GM19035 (cell line): Measurements from ENCODE around the gene CZIB.
"Not testable (repeated sequence)": the region's sequence is repeated elsewhere in the genome, so short reads cannot be mapped to it uniquely, and the experiment has no call there.

Experiments
- ATAC-seq: cut with Tn5 transposase; IDR thresholded peaks from one replicate; pipeline ENCODE4 v1.9.1; 2021; ENCODE audit not compliant: unreplicated experiment

Gene CZIB

DNA sequence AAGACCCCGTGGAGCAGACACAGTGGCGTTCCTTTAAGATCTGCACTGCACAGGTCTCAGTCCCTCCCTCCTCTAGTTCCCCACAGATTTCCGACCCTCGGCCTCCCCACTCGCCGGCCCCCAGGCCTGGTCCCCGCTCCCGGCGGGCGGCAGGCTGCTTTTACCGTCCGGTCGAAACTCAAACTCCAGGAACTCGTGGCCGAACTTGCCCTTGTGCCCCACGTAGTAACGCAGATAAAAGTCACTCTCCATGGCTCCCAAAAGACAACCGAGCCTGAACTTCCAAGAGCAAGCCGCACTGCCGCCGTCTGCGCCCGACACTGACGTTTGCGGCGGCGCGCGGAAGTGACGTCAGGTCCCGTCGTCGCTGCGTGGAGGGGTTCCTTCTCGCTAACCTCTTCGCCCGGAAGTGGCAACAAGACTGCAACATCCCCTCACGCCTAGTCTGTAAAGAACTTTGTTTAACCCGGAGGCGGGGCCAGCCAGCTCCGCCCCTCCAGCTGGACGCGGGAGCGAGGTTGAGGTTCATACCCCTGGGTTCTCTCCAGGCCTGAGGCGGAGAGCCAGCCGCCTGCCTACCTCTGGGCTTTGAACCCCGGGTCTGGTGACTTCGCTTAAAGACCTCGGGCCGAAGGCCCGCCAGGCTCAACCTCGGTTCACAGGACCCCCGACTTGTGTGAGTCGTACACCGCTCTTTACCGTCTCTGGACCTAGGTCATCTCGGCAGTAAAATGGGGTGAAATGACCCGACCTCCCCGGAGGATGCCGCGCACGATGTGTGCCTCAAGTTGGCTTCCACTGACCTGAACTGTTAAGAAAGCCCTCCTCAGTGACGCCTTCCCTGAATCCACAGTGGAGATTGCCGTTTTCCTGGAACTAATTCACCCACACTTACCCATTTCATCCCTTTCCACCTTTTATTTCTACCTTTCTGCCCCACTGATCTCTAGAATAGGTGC is 18.0 kb upstream of the CZIB start, which contains the start of gene MAGOH:
MAGOH (minus strand) TSS at position 322 of the 959 bp plus-strand sequence; CDS start at position 252, 70 bp downstream.
- ATAC-seq = peak; percentile 95

DNA sequence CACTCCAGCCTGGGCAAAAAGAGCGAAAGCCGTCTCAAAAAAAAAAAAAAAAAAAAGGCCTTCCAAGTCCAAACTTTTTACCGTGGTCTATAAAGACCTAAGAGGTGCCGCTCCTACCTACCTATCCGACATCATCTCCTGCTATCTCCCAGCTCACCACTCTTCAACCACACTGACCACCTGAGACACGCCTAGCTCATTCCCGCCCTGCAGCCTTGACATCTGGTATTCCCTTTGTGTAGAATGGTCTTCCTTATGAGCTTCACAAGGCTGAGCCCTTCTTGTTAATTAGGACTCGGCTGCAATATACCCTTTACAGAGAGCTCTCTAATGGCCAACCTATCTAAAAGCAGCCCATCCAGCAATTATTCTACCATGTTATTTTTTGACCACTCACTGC is 17.2 kb upstream of the CZIB start:
- no peak for ATAC-seq

DNA sequence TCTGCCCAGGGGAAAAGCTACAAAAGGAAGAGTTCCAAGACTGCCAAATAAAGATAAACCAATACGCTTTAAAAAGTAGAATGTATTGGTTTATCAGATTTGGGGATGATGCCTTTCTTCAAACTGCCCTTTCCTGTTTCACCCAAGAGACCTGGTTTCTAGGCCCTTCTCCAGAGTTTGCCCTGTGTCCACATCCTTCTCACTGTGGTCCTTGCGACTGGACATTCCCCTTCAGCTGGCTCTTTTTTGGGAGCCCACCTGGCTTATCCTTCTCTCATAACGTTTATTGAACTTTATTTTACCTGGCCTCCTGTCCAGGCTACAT is 490 bp upstream of the CZIB start:
- no peak for ATAC-seq

DNA sequence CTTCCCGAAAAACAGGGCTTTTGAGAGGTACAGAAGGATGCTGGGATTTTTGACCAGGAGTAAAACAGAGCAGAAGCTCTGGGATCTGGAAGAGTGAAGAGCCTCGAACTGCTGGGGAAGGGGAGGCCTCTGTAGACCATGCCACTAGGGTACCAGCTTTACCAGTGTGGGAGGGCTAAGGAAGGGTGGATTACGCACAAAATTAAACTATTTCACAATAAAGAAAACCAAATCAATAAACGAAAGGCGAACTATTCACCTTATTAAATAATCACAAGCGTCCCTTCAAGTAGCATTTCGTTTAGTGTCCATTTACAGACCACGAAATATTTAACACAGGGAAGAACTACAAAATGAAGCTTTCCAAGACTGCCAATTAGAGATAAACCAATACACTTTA is 723 bp downstream of the CZIB start:
- no peak for ATAC-seq

DNA sequence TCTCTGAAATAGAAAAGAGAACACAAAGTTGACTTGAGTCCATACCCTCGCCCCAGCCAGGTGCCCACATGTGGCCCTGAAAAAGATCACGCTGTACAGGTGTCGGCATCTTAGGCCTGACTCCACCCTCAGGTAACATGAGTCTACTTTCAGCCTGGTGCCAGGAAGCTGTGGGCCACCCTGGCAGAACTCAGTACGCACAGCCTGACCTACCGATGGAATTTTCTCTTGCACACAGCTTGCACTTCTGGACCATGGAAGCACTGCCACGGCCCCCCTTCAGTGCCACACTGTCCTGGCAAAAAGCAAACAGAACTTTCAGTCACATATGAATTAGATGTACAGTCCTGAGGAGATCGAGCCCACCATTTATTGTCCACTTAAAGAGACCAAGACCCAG is 2.2 kb downstream of the CZIB start:
- no peak for ATAC-seq

DNA sequence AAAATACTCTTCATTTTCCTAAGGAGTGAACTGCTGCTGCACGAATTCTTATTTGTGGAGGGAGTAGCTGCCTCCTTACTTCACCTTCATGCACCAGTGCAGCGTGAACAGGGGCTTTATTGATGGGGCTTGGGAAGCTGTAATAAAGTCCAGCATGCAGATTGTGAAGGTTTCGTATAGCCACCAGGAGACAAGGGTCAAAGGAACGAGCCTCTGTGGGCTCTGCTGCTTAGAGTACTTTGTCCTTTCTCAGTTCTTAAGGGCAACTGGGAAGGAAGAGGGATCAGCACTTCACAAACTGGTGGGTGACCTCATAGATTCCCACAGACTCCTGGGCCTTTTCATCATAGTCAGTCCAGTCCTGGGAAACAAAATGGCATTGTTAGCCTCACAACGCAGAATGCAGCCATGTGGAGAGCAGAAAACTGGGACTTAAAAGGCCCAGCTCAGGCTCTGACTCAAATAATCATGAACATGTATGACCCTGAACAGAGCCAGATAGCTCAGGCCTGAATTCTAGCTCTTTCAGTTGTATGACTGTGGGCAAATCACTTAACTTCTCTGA is 6.0 kb downstream of the CZIB start:
- ATAC-seq = no peak

DNA sequence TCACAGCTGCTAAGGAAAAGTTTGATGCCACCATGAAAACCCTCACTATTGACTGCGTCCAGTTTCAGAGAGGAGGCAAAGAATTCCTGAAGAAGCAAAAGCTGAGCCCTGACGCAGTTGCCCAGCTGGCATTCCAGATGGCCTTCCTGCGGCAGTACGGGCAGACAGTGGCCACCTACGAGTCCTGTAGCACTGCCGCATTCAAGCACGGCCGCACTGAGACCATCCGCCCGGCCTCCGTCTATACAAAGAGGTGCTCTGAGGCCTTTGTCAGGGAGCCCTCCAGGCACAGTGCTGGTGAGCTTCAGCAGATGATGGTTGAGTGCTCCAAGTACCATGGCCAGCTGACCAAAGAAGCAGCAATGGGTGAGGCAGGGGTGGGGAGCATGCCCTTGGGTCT is 9.5 kb downstream of the CZIB start:
- ATAC-seq = no peak

DNA sequence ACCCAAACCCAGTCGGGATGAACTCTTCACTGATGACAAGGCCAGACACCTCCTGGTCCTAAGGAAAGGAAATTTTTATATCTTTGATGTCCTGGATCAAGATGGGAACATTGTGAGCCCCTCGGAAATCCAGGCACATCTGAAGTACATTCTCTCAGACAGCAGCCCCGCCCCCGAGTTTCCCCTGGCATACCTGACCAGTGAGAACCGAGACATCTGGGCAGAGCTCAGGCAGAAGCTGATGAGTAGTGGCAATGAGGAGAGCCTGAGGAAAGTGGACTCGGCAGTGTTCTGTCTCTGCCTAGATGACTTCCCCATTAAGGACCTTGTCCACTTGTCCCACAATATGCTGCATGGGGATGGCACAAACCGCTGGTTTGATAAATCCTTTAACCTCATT is 10.1 kb downstream of the CZIB start:
- no peak for ATAC-seq

DNA sequence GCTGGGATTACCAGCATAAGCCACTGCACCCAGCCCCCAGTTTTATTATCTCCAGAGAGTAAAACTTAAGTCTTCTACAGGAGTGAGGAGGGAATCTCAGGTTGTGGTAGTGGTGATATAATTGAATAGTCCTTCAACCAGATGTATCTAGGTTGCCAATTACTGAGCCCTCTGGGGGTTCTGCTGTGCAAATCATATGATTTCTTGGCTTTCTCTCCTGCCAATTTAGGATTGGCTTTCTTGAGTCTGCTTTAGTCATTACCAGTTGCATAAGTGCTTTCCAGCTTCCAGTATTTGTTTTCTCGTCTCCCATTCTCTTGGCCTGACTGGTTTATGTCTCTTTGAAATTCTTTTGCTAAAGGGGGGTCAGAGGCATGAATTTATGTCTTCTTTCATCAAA is 12.7 kb downstream of the CZIB start:
- ATAC-seq = no peak

DNA sequence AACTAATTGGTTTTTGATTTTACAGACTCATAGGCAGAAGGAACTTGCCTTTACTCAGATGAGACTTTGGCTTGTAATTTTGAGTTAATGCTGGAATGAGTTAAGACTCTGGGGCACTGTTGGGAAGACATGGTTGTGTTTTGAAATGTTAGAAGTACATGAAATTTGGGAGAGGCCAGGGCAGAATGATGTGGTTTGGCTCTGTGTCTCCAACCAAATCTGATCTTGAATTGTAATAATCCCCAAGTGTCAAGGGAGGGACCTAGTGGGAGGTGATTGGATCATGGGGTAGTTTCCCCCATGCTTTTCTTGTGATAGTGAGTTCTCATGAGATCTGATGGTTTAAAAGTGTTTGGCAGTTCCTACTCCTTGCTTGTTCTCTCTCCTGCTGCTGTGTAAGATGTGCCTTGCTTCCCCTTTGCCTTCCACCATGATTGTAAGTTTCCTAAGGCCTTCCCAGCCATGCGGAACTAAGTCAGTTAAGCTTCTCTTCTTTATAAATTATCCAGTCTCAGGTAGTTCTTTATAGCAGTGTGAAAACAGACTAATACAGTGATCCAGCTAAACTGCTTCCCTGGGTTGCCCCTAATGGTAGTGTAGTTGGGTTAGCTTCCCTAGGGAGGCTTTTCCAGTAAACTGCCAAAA is 13.6 kb downstream of the CZIB start:
- ATAC-seq = no peak

DNA sequence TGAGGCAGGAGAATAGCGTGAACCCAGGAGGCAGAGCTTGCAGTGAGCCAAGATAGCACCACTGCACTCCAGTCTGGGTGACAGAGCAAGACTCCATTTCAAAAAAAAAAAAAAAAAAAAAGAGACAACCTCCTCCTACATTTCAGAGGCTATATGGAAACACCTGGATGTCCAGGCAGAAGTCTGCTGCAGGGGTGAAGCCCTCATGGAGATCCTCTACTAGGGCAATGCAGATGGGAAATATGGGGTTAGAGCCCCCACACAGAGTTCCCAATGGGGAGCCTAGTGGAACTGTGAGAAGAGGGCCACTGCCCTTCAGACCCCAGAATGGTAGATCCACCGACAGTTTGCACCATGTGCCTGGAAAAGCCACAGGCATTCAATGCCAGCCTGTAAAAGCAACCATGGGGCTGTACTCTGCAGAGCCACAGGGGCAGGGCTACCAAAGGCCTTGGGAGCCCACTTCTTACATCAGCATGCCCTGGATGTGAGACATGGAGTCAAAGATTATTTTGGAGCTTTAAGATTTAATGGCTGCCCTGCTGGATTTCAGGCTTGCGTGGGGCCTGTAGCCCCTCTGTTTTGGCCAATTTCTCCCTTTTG is 14.2 kb downstream of the CZIB start:
- not testable (repeated sequence) for ATAC-seq

DNA sequence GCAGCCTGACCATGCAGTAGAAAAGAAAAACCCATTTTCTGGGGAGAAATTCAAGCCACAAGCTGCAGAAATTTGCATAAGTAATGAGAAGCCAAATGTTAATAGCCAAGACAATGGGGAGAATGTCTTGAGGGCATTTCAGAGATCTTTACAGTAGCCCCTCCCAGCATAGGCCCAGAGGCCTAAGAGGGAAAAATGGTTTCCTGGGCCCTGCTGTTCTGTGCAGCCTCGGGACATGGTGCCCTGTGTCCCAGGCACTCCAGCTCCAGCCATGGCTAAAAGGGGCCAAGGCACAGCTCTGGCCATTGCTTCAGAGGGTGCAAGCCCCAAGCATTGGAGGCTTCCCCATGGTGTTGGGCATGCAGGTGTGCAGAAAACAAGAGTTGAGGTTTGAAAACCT is 14.9 kb downstream of the CZIB start:
- not testable (repeated sequence) for ATAC-seq

DNA sequence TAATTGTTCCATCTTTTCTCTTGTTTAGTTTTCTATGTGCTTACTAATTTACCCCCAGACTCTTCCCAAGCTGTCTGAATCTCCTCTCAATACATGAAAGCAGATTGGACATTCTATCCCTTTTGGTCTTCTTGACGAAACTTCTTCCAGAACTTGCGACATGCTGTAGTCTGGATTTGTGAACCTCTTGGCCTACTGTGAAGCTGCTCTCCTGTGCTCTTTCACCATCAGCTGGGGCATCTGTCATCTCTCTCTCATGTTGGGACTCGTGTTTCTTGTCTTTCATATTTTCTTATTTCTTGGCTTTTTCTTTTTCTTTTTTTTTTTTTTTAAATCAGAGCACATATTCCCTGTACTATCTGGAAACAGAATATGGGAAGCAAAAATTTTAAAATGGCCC is 17.0 kb downstream of the CZIB start:
- no peak for ATAC-seq

DNA sequence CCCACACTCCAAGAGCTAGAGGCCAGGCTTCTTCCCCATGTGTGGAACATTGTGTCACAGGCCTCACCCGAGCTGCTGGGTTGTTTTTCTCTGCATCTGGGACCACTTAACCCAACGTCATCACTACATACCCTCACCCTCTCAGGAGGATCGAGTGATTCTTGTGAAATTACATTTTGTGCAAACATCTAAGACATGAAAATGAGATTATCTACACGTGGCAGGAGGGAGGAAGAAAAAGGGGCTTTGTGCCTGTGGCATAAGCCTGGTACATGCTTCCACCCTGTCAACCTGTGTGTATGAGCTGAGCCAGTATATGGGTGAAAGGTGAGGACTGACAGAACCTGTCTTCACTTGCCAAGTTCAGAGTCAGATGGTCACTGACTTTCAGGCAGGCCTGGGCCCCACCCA is 22.2 kb downstream of the CZIB start:
- no peak for ATAC-seq

DNA sequence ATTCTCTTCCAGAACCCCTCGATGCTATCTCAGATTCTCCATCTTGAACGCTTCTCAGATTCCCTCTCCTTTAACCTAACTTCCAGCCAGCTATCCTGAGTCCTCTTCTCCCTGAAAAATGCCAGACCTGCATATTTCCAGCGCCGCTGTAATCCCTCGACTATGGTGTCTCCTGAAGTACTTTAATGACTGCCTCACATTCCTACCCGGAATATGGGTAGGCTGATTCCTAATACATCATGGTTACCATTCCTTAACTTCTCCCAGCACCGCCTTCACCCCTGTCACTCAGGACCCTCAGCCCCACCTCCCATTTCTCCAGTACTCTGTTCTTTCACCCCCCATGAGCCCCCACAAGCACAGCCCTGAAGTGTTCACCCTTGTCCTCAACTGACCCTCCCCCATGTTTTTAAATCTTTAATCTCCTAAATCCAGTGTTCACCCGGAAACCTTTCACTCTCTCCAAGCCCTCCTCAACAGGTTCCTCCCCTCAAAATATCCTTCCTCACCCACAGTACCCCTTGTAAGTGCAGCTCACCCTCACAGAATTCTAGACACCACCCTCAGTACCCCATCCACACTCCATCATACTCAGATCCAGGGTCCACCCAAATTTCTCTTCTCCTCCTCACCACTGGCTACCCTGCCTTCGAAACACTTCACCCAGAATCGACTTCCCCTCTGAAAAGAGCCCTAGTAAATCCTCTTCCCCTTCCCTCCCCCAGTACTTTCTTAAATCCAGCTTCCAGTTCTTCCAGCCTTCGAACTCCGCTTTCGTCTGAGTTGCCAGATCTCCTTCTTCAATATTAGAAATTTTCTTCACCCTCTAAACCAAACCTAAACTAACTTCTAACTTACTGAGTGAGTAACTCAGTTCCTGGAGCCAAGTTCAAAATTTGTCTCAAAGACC is 22.9 kb downstream of the CZIB start:
- ATAC-seq = no peak

DNA sequence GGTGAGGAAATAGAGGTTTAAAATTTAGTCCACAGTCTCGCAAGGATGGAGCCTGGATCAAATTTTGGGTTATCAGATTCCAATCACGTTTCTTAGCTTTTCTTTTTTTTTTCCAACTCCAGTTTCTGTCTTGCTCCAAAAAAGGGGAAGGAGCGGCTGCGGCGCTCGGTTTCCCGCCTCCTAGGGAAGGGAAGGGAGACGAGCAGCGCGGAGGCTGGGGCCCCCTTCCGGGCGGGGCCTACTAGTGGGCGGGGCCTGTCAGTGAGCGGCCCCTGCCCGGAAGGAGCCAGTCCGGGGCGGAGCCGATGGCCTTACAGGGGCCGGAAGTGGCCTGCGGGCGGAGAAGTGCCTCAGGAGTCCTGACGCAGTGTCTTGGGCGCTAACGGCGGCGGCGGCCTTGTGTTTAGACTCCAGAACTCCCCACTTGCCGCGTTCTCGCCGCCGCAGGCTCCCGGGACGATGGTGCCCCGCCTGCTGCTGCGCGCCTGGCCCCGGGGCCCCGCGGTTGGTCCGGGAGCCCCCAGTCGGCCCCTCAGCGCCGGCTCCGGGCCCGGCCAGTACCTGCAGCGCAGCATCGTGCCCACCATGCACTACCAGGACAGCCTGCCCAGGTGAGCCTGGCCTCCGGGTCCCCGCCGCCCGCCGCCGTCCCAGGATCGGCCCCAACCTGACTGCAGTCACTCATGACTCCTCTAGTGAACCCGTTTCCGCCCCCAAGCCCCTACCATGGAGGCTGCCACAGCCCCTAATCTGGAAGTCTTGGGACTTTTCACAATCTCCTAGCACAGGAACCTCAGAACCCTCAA is 23.7 kb downstream of the CZIB start, which contains the start of gene CPT2:
CPT2 (plus strand) TSS at position 340 of the 806 bp plus-strand sequence; CDS start at position 460, 120 bp downstream.
- peak; percentile 99 for ATAC-seq

DNA sequence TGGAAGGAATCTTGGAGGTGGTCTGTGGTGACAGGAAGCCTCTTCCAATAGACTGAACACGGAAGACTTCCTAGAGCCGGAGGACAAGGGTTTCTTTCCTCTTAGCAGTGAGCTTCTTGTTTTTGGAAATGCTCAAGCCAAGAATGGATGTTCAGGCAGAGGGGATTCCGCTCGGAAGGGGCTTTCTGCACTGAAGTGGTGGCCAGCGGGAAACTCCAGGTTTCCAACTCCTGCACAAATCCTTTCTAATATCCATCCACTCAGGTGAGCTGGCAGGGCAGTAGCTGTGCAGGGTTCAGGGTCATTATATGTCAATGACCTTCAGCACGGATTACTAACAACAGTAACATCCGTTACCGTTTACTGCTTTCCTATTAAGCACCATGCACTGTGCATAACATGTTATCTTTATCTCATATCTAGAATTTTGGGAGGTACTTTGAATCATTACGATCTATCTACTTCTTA is 24.4 kb downstream of the CZIB start:
- ATAC-seq = peak; percentile 23

DNA sequence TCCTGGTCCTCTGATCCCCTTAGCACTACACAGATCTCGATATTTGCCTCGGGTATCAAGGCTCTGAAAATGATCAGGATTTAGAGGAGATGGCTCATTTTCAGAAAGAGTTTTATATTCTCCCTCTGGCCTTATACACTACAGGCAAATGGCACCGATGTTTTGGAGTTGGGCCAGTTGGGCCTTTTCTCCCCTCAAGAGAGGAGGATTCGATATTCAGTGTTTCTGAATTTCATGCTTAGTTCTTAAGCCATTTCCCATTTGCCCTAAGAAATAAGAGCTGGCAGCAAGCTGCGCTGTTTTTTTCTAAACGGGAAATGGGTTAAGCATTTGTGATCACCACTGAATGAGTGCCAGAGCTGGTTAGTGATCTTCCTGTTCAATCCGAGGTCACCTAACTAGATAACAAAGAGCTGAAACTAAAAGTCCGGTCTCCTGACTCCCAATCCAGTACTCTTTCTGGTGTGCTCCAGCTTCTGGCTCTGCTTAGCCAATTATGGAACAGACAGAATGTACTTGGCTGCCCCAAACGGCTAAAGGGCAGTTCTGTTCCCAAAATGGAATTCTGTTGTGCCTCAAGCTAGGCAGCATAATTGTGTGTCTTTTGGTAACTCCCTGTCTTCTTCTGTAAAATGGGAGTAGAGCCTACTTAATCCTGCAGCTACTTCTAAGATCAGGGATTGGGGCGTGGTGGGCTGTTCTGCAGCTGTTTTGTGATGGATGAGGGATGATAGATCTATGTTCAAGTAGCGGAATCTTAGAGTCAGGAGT is 25.0 kb downstream of the CZIB start:
- no peak for ATAC-seq

DNA sequence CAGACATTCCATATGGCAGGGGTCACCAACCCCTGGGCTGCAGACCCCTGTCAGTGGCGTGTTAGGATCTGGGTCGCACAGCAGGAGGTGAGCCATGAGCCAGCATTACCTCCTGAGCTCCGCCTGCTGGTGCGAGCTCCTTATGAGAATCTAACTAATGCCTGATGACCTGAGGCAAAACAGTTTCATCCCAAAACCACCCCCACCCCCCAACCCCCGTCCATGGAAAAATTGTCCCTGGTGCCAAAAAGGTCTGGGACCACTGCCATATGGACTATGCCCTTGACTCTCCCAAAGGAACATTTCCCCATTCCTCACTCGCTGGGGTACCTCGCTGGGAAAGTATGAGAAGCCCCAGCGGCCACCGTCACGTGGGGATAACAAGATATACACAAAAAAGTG is 30.2 kb downstream of the CZIB start:
- ATAC-seq = no peak
